K562 (cell line): ENCODE measurements around the gene TACR2. TPM values are rescaled to one million over a fixed set of nuclear protein-coding genes. Genes with fewer than 3 reads are reported as not detected.
A peak's percentile ranks its signal among the peaks of the same experiment; 100 is the strongest.

ENCODE experiments used
- ATAC-seq: fragments of 200-7000 bp; cut with Tn5 transposase; 3 replicates; pipeline ENCODE4 v1.9.1; 2020; ENCODE audit warnings: moderate library complexity
- BruUV-seq: library from RNA; stranded (reverse); fragments of 400-500 nt; replicated peaks from 2 replicates; lab custom pipeline; 2021; lab: Mats Ljungman, UMichigan
- CTCF ChIA-PET: fragments of 300-600 bp; formaldehyde crosslinking; extraction: SDS; loops from one replicate; lab custom pipeline; 2021; ENCODE audit warnings: low intra/inter-chr PET ratio; lab: Yijun Ruan, JAX
- POLR2A ChIA-PET: fragments of 300-600, 350-650 bp; sonication (Branson Sonifier 250); formaldehyde crosslinking; extraction: SDS; loops from one replicate; lab custom pipeline; 2021; ENCODE audit warnings: antibody characterized with exemption, inconsistent platforms; lab: Yijun Ruan, JAX
- DNase-seq, 4 experiments: peaks; one replicate each; pipeline versions ENCODE4 v3.0.0 to v3.0.0-alpha.2; 2011 to 2018; ENCODE audit warnings: low spot score in 3 of 4, mixed read lengths in 3 of 4; ENCODE audit errors: extremely low read depth in 1 of 4
- FAIRE-seq: peaks from 2 replicates; lab custom pipeline; 2011; peaks lifted over from hg19 to GRCh38; lab: Jason Lieb, UNC
- H2AFZ ChIP-seq: 2 replicates; pipeline ENCODE4 v1.6.0; 2011; ENCODE audit warnings: low read depth, low read length, control low read depth, inconsistent platforms
- H3K27ac ChIP-seq: fragments of 200-600 bp; 3 replicates; pipeline ENCODE4 v1.8.0; 2011; ENCODE audit warnings: low read depth, mild to moderate bottlenecking, control low read depth, inconsistent platforms, low read length, moderate library complexity, mixed read lengths; ENCODE audit errors: extremely low read depth
- H3K27me3 ChIP-seq, 2 experiments: fragments of 300-600 bp in 1 of 2; 2 replicates in 1 of 2; 3 replicates in 1 of 2; pipeline versions ENCODE4 v1.6.0 to v1.8.0; 2011; ENCODE audit warnings: inconsistent platforms in 2 of 2, low read length in 2 of 2, mild to moderate bottlenecking in 1 of 2, mixed read lengths in 1 of 2, moderate library complexity in 1 of 2; ENCODE audit not compliant: control insufficient read depth in 2 of 2, insufficient read depth in 2 of 2
- H3K36me3 ChIP-seq: fragments of 300-600 bp; 3 replicates; pipeline ENCODE4 v1.8.0; 2011; ENCODE audit warnings: mild to moderate bottlenecking, low read length, inconsistent platforms; ENCODE audit not compliant: control insufficient read depth, insufficient read depth
- H3K4me1 ChIP-seq, 2 experiments: fragments of 200-600 bp in 1 of 2; replicated peaks in 1 of 2; 2 replicates in 1 of 2; 3 replicates in 1 of 2; pipeline versions ENCODE4 v1.5.1 to v1.8.0; 2011; ENCODE audit warnings: inconsistent platforms in 2 of 2, low read length in 2 of 2, mild to moderate bottlenecking in 1 of 2, mixed read lengths in 1 of 2, moderate library complexity in 1 of 2; ENCODE audit not compliant: control insufficient read depth in 2 of 2, insufficient read depth in 2 of 2
- H3K4me2 ChIP-seq: 2 replicates; pipeline ENCODE4 v1.6.1; 2011; ENCODE audit warnings: low read length, control low read depth, inconsistent platforms, mixed read lengths; ENCODE audit not compliant: insufficient read depth
- H3K4me3 ChIP-seq: fragments of 200-600 bp; sonication (generic), shearing (Covaris generic); 2 replicates; pipeline ENCODE4 v1.5.1; 2016; ENCODE audit warnings: control low read depth, inconsistent platforms
- H3K79me2 ChIP-seq: fragments of 200-600 bp; 3 replicates; pipeline ENCODE4 v1.8.0; 2011; ENCODE audit warnings: low read length, inconsistent platforms; ENCODE audit not compliant: control insufficient read depth, insufficient read depth
- H3K9ac ChIP-seq, 2 experiments: 2 replicates each; pipeline versions ENCODE4 v1.6.0 to v1.6.1; 2011; ENCODE audit warnings: low read depth in 2 of 2, low read length in 2 of 2, control low read depth in 1 of 2, inconsistent platforms in 1 of 2, mild to moderate bottlenecking in 1 of 2, mixed read lengths in 1 of 2; ENCODE audit not compliant: insufficient read depth in 1 of 2
- H3K9me1 ChIP-seq: one replicate; pipeline ENCODE4 v1.6.0; 2011; ENCODE audit warnings: inconsistent platforms, mild to moderate bottlenecking, low read length, moderate library complexity; ENCODE audit not compliant: control insufficient read depth, insufficient read depth
- H3K9me3 ChIP-seq: replicated peaks from 2 replicates; pipeline ENCODE4 v1.5.1; 2011; ENCODE audit warnings: low read depth, low read length, inconsistent platforms; ENCODE audit not compliant: control insufficient read depth, insufficient read depth
- H4K20me1 ChIP-seq: replicated peaks from 2 replicates; pipeline ENCODE4 v1.6.1; 2011; ENCODE audit warnings: low read length, inconsistent platforms, mixed read lengths; ENCODE audit not compliant: control insufficient read depth, insufficient read depth
- CEBPB ChIP-seq: fragments of 450-650 bp; IDR thresholded peaks from 2 replicates; pipeline ENCODE4 v1.6.1; 2016; ENCODE audit warnings: missing genetic modification characterization, missing compliant biosample characterization
- CEBPG ChIP-seq, 3 experiments: fragments of 200-800 bp in 1 of 3; sonication (Bioruptor generic) in 1 of 3; sonication (generic) in 1 of 3; formaldehyde crosslinking in 1 of 3; IDR thresholded peaks in 2 of 3; conservative IDR thresholded peaks in 1 of 3; 2 replicates each; pipeline versions ENCODE4 v1.6.1 to v1.8.0; 2016 to 2022; ENCODE audit warnings: missing compliant biosample characterization in 2 of 3, missing genetic modification characterization in 2 of 3, mild to moderate bottlenecking in 1 of 3, missing genetic modification reagents in 1 of 3
- GATAD2B ChIP-seq: fragments of 450-650 bp; IDR thresholded peaks from 2 replicates; pipeline ENCODE4 v1.6.1; 2017; ENCODE audit warnings: mild to moderate bottlenecking, borderline replicate concordance
- HDAC1 ChIP-seq, 2 experiments: fragments of 450-650 bp; IDR thresholded peaks; 2 replicates each; pipeline ENCODE4 v1.6.1; 2016 to 2017; ENCODE audit warnings: inconsistent platforms in 1 of 2, mild to moderate bottlenecking in 1 of 2, moderate library complexity in 1 of 2
- SLC30A9 ChIP-seq: fragments of 250-450 bp; sonication (Bioruptor Pico); IDR thresholded peaks from 2 replicates; pipeline ENCODE4 v1.8.0; 2022; ENCODE audit warnings: mild to moderate bottlenecking, moderate library complexity
- XRCC5 ChIP-seq: fragments of 200-400 bp; formaldehyde crosslinking; IDR thresholded peaks from 2 replicates; pipeline ENCODE4 v1.6.1; 2017; ENCODE audit warnings: low read depth, mild to moderate bottlenecking, low read length
- ZNF184 ChIP-seq: sonication (generic); formaldehyde crosslinking; IDR thresholded peaks from 2 replicates; pipeline ENCODE4 v1.5.0; 2020; ENCODE audit warnings: missing genetic modification reagents
- ZNF583 ChIP-seq: fragments of 250-450 bp; sonication (Bioruptor Pico); IDR thresholded peaks from 2 replicates; pipeline ENCODE4 v1.4.0; 2020
- WGBS: fragments of 100-300 bp; shearing (Covaris generic); methylation state at CpG from one replicate; pipeline ENCODE4 v1.1.6; 2016; ENCODE audit warnings: low coverage, mixed read lengths; ENCODE audit not compliant: insufficient coverage; ENCODE audit errors: missing lambda C conversion rate; 5-methylcytosine and 5-hydroxymethylcytosine counted together
- in situ Hi-C: fragments of 300-500 bp; cut with MboI; formaldehyde crosslinking; loops from 4 replicates; pipeline ENCODE4 v1.15.0; 2018; ENCODE audit warnings: inconsistent platforms, mixed read lengths
- intact Hi-C: fragments of 100-400 bp; cut with micrococcal nuclease; formaldehyde crosslinking; loops from 2 replicates; pipeline ENCODE4 v1.14.2; 2022
- polyA plus RNA-seq, 8 experiments: library from polyadenylated mRNA; depleted of rRNA in 4 of 8; stranded (reverse) in 5 of 8; unstranded in 3 of 8; fragments of >200 nt; fragmentation: Nextera tagmentation in 2 of 8; fragmentation: Illumina TruSeq in 1 of 8; extraction: Ambion mirVana in 2 of 8; extraction: Trizol in 1 of 8; gene quantifications; 2 replicates each; pipeline versions ENCODE4 v1.2.1 to v1.2.3, GENCODE V29; 2011 to 2014; ENCODE audit warnings: inconsistent platforms in 1 of 8, missing spikeins in 1 of 8
- total RNA-seq, 7 experiments: library from RNA; depleted of rRNA in 6 of 7; stranded (reverse); fragments of >200 nt in 6 of 7; fragmentation: Illumina TruSeq in 2 of 7; extraction: Trizol in 2 of 7; gene quantifications; 2 replicates each; pipeline versions ENCODE4 v1.2.1 to v1.2.3, GENCODE V29; 2011 to 2021; ENCODE audit warnings: low replicate concordance in 1 of 7
- TF ChIP-seq, protein P1 (sequence below): sonication (generic); formaldehyde crosslinking; IDR thresholded peaks from 2 replicates; pipeline ENCODE4 v1.8.0; 2022; ENCODE audit warnings: missing genetic modification reagents, mild to moderate bottlenecking, moderate library complexity, borderline replicate concordance

The TACR2 gene
- total and polyA plus RNA-seq, 9 of the 15 experiments (the other 6 are each of a cell fraction or from before 2014, with no cell fraction given) = not detected

DNA sequence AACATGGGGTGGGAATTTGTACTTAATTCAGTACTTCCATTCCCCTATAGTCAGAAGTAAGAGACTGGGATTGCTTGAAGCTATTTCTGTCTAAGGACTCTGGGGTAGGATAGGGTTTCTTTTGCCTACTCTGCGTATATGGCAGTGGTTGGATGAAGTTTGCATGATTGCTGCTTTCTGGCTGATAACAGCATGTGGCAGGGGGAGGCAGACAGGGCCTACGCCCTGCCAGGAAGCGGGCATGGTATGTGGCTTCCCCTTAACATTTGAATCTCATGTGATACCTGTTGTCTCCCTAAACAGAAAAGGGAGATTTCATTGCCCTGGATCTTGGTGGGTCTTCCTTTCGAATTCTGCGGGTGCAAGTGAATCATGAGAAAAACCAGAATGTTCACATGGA lies 57.1 kb downstream of the TACR2 start:
- 95% methylated on average over 5 of the region's 5 CpGs for WGBS
- BruUV-seq = no TSS peak
- no peaks in the 10 kb centered on the region for H3K27me3 ChIP-seq

DNA sequence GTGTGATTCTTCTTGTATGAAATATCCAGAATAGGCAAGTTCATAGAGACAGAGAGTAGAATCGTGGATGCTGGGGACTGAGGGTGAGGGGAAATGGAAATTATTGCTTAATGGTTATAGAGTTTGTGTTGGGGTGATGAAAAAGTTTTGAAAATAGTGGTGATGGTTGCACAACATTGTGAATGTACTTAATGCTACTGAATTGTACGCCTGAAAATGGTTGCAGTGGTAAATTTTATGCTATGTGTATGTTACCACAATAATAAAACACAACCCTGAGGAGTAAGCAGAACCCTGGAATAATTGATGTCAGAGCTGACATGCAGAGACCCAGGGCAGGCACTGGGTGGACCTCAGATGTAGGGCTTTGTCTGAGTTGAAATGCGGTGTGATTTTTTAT lies 57.6 kb downstream of the TACR2 start:
- Histone ChIP-seq H2AFZ (no peak overlapping the region), H3K36me3 (peaks cover 92% of the 10 kb centered on the region), H3K4me3 (no peak overlapping the region), H3K9me1 (no peaks in the 10 kb centered on the region), H3K4me1 (peaks cover 0 to 4% of the 10 kb centered on the region in 2 experiments; a peak in 2 of 5 replicates), H3K27me3 (no peaks in the 10 kb centered on the region)
- no TSS peak for BruUV-seq
- in situ Hi-C loops = no loop called here
- FAIRE-seq (no peak), DNase-seq (no peak)
- ChIA-PET POLR2A (interaction anchor here (0.7 kb wide), 1 partner anchor 73 kb away, joined by 3 read pairs; no protein-coding TSS in a partner anchor), CTCF (no interaction called here)
- 84% methylated on average over 3 of the region's 3 CpGs for WGBS
- TF ChIP-seq HDAC1 (IDR thresholded peaks at IDR 0.05) (no peak), CEBPG (CRISPR knock-in tag; IDR thresholded peaks at IDR 0.05) (no peak), CEBPG (tag; conservative IDR thresholded peaks at IDR 0.05 in 1 of 2, IDR thresholded peaks at IDR 0.05 in 1 of 2) (peak; percentile 59 to 61; a peak in 3 of 4 replicates), CEBPB (tag) (peak; percentile 58), ZNF184 (CRISPR knock-in tag) (no peak), GATAD2B (no peak), SLC30A9 (CRISPR knock-in tag) (no peak), ZNF583 (CRISPR knock-in tag) (no peak)
- TF ChIP-seq, protein P1, sequence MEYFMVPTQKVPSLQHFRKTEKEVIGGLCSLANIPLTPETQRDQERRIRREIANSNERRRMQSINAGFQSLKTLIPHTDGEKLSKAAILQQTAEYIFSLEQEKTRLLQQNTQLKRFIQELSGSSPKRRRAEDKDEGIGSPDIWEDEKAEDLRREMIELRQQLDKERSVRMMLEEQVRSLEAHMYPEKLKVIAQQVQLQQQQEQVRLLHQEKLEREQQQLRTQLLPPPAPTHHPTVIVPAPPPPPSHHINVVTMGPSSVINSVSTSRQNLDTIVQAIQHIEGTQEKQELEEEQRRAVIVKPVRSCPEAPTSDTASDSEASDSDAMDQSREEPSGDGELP (CRISPR knock-in tag) = no peak
- TF ChIP-seq, all 486 proteins: peak for 2
- no peaks in the 10 kb centered on the region for H3K9me3 ChIP-seq
- no peak overlapping the region for H3K4me2 ChIP-seq
- H4K20me1 ChIP-seq = peaks cover 9% of the 10 kb centered on the region; the same call in 1 of the 2 replicates
- H3K79me2 ChIP-seq = peaks cover 84% of the 10 kb centered on the region
- intact Hi-C loops = no loop called here
- no peak for ATAC-seq
- H3K27ac ChIP-seq = no peak overlapping the region
- no peak overlapping the region for H3K9ac ChIP-seq

More for the DNA sequence above, 57.1 kb downstream of the TACR2 start:
- in situ Hi-C loops (no loop called here), intact Hi-C loops (no loop called here)
- ChIA-PET CTCF (no interaction called here), POLR2A (interaction anchor here (0.7 kb wide), 1 partner anchor 74 kb away, joined by 3 read pairs; no protein-coding TSS in a partner anchor)
- Histone ChIP-seq H3K9me3 (no peaks in the 10 kb centered on the region), H3K36me3 (peaks cover 92% of the 10 kb centered on the region), H3K4me1 (peaks cover 0 to 4% of the 10 kb centered on the region in 2 experiments; a peak in 2 of 5 replicates), H3K9me1 (no peaks in the 10 kb centered on the region), H2AFZ (no peak overlapping the region), H3K4me2 (no peak overlapping the region), H4K20me1 (peaks cover 9% of the 10 kb centered on the region; the same call in 1 of the 2 replicates), H3K27ac (no peak overlapping the region), H3K9ac (no peak overlapping the region), H3K4me3 (no peak overlapping the region), H3K79me2 (peaks cover 84% of the 10 kb centered on the region)
- no peak for DNase-seq
- no peak for ATAC-seq
- TF ChIP-seq XRCC5 = no peak
- FAIRE-seq = no peak
